ENCODE data around the gene NSG2.
A peak's percentile ranks its signal among the peaks of the same experiment; 100 is the strongest.
"Not testable (repeated sequence)": the region's sequence is repeated elsewhere in the genome, so short reads cannot be mapped to it uniquely, and the experiment has no call there.

The NSG2 gene

DNA sequence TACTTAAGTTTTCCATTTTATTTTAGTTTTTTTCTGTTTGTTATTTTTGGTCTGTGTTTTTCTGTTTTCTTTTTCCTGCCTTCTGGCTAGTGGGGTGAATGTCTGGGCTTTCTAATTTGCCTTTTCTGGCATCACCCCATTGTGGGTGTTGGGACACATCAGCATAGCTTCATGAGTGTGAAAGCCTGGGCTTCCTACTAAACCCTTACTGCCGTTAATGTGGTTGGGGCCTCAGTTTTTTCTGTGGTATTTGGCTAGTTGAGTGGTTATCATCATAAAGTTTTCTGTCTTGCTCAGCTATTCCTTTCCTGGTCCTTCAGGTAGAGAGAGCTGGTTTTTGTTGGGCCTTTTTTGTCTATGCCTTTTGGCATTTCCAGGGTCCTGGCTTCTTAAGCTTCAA lies 35.1 kb upstream of the NSG2 start:
- TF ChIP-seq, protein P1, sequence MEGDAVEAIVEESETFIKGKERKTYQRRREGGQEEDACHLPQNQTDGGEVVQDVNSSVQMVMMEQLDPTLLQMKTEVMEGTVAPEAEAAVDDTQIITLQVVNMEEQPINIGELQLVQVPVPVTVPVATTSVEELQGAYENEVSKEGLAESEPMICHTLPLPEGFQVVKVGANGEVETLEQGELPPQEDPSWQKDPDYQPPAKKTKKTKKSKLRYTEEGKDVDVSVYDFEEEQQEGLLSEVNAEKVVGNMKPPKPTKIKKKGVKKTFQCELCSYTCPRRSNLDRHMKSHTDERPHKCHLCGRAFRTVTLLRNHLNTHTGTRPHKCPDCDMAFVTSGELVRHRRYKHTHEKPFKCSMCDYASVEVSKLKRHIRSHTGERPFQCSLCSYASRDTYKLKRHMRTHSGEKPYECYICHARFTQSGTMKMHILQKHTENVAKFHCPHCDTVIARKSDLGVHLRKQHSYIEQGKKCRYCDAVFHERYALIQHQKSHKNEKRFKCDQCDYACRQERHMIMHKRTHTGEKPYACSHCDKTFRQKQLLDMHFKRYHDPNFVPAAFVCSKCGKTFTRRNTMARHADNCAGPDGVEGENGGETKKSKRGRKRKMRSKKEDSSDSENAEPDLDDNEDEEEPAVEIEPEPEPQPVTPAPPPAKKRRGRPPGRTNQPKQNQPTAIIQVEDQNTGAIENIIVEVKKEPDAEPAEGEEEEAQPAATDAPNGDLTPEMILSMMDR (IDR thresholded peaks at IDR 0.05) = no peak

GRCh38 chr5:174011441-174011840 lies 34.1 kb upstream of the NSG2 start:
- H3K27me3 ChIP-seq = no peaks in the 10 kb centered on the region
- intact Hi-C loops (cut with DNase I; ENCODE audit: low total_unique reads) = no loop called here
- no peaks in the 10 kb centered on the region for H3K36me3 ChIP-seq
- no peaks in the 10 kb centered on the region for H3K4me1 ChIP-seq
- TF ChIP-seq, protein P1 (IDR thresholded peaks at IDR 0.05) = no peak
- H3K4me3 ChIP-seq = no peak overlapping the region
- no peak for DNase-seq
- no peaks in the 10 kb centered on the region for H3K9me3 ChIP-seq
- no peak overlapping the region for H3K27ac ChIP-seq

More for the DNA sequence above, 35.1 kb upstream of the NSG2 start:
- no peak overlapping the region for H3K4me3 ChIP-seq
- intact Hi-C loops (cut with DNase I; ENCODE audit: low total_unique reads) = no loop called here
- H3K36me3 ChIP-seq = no peaks in the 10 kb centered on the region
- H3K9me3 ChIP-seq = no peaks in the 10 kb centered on the region
- no peaks in the 10 kb centered on the region for H3K27me3 ChIP-seq
- DNase-seq = no peak
- H3K4me1 ChIP-seq = no peaks in the 10 kb centered on the region
- H3K27ac ChIP-seq = no peak overlapping the region

- H3K4me1 ChIP-seq; H3K36me3 ChIP-seq; H3K27me3 ChIP-seq; H3K9me3 ChIP-seq; H3K4me3 ChIP-seq; intact Hi-C loops (cut with DNase I; ENCODE audit: low total_unique reads); DNase-seq; H3K27ac ChIP-seq: not testable (repeated sequence)
- TF ChIP-seq, protein P1 (IDR thresholded peaks at IDR 0.05) = peak; percentile 14 to 28
Observed at GRCh38 chr5:174020069-174020927, 25.2 kb upstream of the NSG2 start.

- no peaks in the 10 kb centered on the region for H3K4me1 ChIP-seq
- peaks cover 0 to 4% of the 10 kb centered on the region in 2 donors for H3K27me3 ChIP-seq
- no peaks in the 10 kb centered on the region for H3K9me3 ChIP-seq
- DNase-seq = no peak
- H3K4me3 ChIP-seq = no peak overlapping the region
- no peaks in the 10 kb centered on the region for H3K36me3 ChIP-seq
- TF ChIP-seq, protein P1 (IDR thresholded peaks at IDR 0.05) = no peak
- H3K27ac ChIP-seq = no peak overlapping the region
- intact Hi-C loops (cut with DNase I; ENCODE audit: low total_unique reads) = no loop called here
Observed at GRCh38 chr5:174020928-174021304, 24.6 kb upstream of the NSG2 start.

DNA sequence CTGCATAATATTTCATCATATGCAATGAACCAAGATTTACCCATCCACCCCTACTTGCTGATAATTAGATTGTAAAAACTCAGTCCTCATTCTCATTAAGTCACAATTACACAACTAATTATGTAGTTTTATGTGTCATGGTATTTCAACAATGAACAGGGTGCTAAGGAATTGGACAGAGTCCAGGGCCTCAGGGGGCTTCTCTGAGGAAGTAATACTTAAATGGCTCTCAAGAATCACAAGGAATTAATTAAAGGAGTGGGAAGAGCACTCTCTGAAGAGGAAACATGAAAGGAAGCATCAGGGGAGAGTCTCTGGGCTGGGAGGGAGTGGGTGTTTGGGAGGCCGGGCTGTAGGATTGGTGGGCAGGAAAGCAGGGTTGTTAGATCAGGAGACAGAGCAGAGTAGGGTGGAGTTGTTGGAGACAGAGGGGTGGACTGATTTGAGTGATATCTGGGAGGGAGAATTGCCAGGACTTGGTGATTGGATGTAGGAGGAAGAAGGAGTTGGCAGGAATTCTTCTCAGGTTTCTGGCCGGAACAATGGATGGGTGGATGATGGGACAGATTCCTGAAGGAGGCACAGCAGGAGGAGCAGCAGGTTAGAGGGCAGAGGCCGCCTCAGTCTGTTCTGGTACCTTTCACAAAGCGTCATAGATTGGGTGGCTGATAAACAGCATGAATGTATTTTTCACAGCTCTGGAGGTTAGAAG lies 23.0 kb upstream of the NSG2 start:
- Histone ChIP-seq H3K27ac (no peak overlapping the region), H3K27me3 (peaks cover 0 to 4% of the 10 kb centered on the region in 2 donors)

More for the DNA sequence above, 23.0 kb upstream of the NSG2 start:
- Histone ChIP-seq H3K4me1 (no peaks in the 10 kb centered on the region), H3K4me3 (no peak overlapping the region), H3K36me3 (no peaks in the 10 kb centered on the region), H3K9me3 (no peaks in the 10 kb centered on the region)
- intact Hi-C loops (cut with DNase I; ENCODE audit: low total_unique reads) = no loop called here
- TF ChIP-seq, protein P1 (IDR thresholded peaks at IDR 0.05) = no peak
- no peak for DNase-seq
